ENCODE results near the gene BCR. TPM values are rescaled to one million over a fixed set of nuclear protein-coding genes. Genes with fewer than 3 reads are reported as not detected.

BCR gene
- total and polyA plus RNA-seq, 2 of the 13 experiments (the other 11 are each of a cell fraction or from before 2014, with no cell fraction given), result 19.9 to 33.6 TPM

DNA sequence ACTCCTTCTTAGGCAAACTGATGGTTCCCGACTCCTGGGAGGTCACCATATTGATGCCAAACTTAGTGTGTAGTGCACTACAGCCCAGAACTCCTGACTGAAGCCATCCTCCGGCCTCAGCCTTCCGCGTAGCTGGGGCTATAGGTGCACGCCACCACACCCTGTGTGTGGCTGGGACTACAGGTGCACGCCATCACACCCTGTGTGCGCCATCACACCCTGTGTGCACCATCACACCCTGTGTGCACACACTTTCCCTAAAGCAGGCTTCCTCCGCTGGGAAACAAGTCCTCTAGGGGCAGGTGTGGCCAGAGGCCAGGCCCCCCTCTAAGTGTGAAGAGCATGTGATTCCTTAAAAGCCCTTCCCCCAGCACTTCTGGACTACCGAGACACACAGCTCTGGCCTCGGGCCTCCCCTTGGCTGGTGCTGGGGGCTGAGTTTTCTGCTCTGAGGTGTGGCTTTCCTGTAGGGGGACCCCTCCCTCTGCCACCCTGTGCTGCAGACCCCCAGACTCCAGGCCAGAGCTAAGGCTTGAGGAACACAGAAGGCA lies 81.7 kb downstream of the BCR start:
- BruUV-seq (replicated peaks), result no TSS peak
- Histone ChIP-seq H2AFZ (ENCODE audit: low read length) (no peak overlapping the region), H4K20me1 (ENCODE audit: insufficient read depth, low read length) (no peaks in the 10 kb centered on the region; the same call in 1 of the 2 replicates), H3K9ac (ENCODE audit: insufficient read depth, low read depth, low read length) (no peak overlapping the region), H3K36me3 (replicated peaks in 1 of 2; ENCODE audit: control insufficient read depth in 1 of 2, insufficient read depth in 2 of 2, low read length in 2 of 2) (peaks cover 24 to 81% of the 10 kb centered on the region in 2 experiments; a peak in 4 of 5 replicates), H3K79me2 (ENCODE audit: insufficient read depth, low read length) (no peaks in the 10 kb centered on the region), H3K27me3 (ENCODE audit: control insufficient read depth in 1 of 2, insufficient read depth in 2 of 2, low read length in 2 of 2) (no peaks in the 10 kb centered on the region), H3K9me3 (ENCODE audit: low read length) (no peaks in the 10 kb centered on the region), H3K4me2 (ENCODE audit: low read depth, low read length) (no peak overlapping the region), H3K4me3 (replicated peaks in 1 of 3; ENCODE audit: insufficient read depth in 1 of 3, low read depth in 2 of 3, low read length in 3 of 3) (no peak overlapping the region), H3K27ac (ENCODE audit: extremely low read length, insufficient read depth, low read length) (no peak overlapping the region), H3K4me1 (ENCODE audit: insufficient read depth, low read length) (peaks cover 3% of the 10 kb centered on the region)
- ATAC-seq, result no peak
- POLR2A ChIA-PET, result no interaction called here
- no peak for DNase-seq (ENCODE audit: low spot score)
- no peak for TF ChIP-seq ZNF615 (CRISPR knock-in tag; IDR thresholded peaks at IDR 0.05; ENCODE audit: borderline replicate concordance)
- TF ChIP-seq, protein P1, sequence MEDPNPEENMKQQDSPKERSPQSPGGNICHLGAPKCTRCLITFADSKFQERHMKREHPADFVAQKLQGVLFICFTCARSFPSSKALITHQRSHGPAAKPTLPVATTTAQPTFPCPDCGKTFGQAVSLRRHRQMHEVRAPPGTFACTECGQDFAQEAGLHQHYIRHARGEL (CRISPR knock-in tag; IDR thresholded peaks at IDR 0.05), result no peak
- no peak for TF ChIP-seq ZFP36L1 (CRISPR knock-in tag; IDR thresholded peaks at IDR 0.05)
- TF ChIP-seq JUN (CRISPR knock-in tag; IDR thresholded peaks at IDR 0.05), result no peak
- no peak for TF ChIP-seq KDM2A (CRISPR knock-in tag; IDR thresholded peaks at IDR 0.05; ENCODE audit: borderline replicate concordance, low read depth)
- no peak for TF ChIP-seq POLR2AphosphoS5 (IDR thresholded peaks at IDR 0.05; ENCODE audit: low read depth, low read length)
- TF ChIP-seq SAP130 (CRISPR knock-in tag; IDR thresholded peaks at IDR 0.05; ENCODE audit: low read depth), result no peak
- TF ChIP-seq FOXA3 (CRISPR knock-in tag; IDR thresholded peaks at IDR 0.05), result no peak
- TF ChIP-seq ZBTB7A (CRISPR knock-in tag; IDR thresholded peaks at IDR 0.05), result no peak
- TF ChIP-seq ADNP (CRISPR knock-in tag; IDR thresholded peaks at IDR 0.05), result no peak
- no peak for TF ChIP-seq NFKB2 (CRISPR knock-in tag; IDR thresholded peaks at IDR 0.05; ENCODE audit: borderline replicate concordance)
- TF ChIP-seq, protein P2, sequence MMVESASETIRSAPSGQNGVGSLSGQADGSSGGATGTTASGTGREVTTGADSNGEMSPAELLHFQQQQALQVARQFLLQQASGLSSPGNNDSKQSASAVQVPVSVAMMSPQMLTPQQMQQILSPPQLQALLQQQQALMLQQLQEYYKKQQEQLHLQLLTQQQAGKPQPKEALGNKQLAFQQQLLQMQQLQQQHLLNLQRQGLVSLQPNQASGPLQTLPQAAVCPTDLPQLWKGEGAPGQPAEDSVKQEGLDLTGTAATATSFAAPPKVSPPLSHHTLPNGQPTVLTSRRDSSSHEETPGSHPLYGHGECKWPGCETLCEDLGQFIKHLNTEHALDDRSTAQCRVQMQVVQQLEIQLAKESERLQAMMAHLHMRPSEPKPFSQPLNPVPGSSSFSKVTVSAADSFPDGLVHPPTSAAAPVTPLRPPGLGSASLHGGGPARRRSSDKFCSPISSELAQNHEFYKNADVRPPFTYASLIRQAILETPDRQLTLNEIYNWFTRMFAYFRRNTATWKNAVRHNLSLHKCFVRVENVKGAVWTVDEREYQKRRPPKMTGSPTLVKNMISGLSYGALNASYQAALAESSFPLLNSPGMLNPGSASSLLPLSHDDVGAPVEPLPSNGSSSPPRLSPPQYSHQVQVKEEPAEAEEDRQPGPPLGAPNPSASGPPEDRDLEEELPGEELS (CRISPR knock-in tag; IDR thresholded peaks at IDR 0.05), result no peak
- no peak for TF ChIP-seq KMT2B (CRISPR knock-in tag; IDR thresholded peaks at IDR 0.05)
- no peak for TF ChIP-seq NFIB (CRISPR knock-in tag; IDR thresholded peaks at IDR 0.05; ENCODE audit: borderline replicate concordance)
- in situ Hi-C loops (cut with HindIII; ENCODE audit: extremely low pct_ligation_motif_present, low pct_unique_long_range_greater_than_20kb), result no loop called here
- no peak for FAIRE-seq
- 99% methylated on average over 10 of the region's 10 CpGs for WGBS (ENCODE audit: low lambda C conversion rate)
- intact Hi-C loops (cut with micrococcal nuclease; ENCODE audit: unreplicated experiment), result no loop called here
- CTCF ChIA-PET (ENCODE audit: low intra/inter-chr PET ratio, low total read pairs), result no interaction called here
